ENCODE results near the gene MAP3K20. TPM values are rescaled to one million over a fixed set of nuclear protein-coding genes. Genes with fewer than 3 reads are reported as not detected.
"Not testable (repeated sequence)": the region's sequence is repeated elsewhere in the genome, so short reads cannot be mapped to it uniquely, and the experiment has no call there.

MAP3K20 gene
- total and polyA plus RNA-seq, 2 experiments from 2014 or later = 7.6 to 9.6 TPM

- not testable (repeated sequence) for H3K4me3 ChIP-seq; H4K20me1 ChIP-seq (replicated peaks; ENCODE audit: insufficient read depth); H3K9me2 ChIP-seq (ENCODE audit: insufficient read depth); H3K27me3 ChIP-seq (ENCODE audit: insufficient read depth); H3K4me3 Mint-ChIP-seq; H3K4me1 ChIP-seq (ENCODE audit: insufficient read depth); H3K36me3 ChIP-seq (ENCODE audit: insufficient read depth); H3F3A ChIP-seq (replicated peaks; ENCODE audit: low read depth); H2AFZ ChIP-seq; H3K79me2 ChIP-seq (replicated peaks; ENCODE audit: insufficient read depth); H3K27ac ChIP-seq (ENCODE audit: low read depth); H3K27me3 Mint-ChIP-seq (ENCODE audit: insufficient read depth, low read depth, poor library complexity); H3K4me2 ChIP-seq; DNase-seq (ENCODE audit: low spot score); H3K9me3 Mint-ChIP-seq; ATAC-seq; H3K4me1 Mint-ChIP-seq; H3K36me3 Mint-ChIP-seq (ENCODE audit: low read depth); H3K27ac Mint-ChIP-seq
These were observed 131.5 kb downstream of the MAP3K20 start for GRCh38 chr2:173207124-173207523.

DNA sequence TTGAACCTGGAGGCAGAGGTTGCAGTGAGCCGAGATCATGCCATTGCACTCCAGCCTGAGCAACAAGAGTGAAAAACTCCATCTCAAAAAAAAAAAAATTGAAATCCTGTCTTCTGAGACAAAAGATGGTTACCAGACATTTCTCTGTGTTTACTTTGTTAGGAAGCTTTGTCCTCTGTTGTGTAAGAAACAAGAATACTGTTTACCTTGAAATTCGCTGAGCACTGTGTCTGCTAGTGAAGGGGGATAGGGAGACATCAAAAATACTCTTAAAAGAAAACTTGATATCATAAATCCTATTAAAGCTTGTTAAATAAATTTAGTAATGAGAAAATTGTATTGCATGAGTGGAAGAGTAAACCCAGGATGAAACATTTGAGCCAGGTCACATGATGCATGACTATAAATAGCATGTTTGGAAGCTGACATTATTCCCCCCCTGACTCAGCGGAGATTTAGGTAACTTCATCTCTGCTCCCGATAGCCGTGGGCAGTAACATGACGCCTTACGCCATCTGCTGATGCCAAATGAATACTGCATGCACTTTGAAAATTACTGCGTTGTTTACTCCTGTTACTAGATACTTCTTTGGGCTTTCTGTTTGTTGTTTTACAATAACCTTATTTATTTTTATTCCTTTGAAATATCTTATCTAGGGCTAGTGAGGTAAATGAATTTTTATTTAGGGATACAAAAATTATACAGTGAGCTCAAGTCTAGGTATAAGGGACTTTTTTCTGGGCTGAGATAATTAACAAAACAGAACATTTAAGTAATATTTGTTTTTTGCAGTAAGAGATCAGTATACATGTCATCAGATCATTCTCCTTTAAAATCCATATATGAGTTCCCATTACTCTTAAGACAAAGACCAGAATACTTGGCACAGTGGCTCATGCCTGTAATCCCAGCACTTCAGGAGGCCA, 134.9 kb downstream of the MAP3K20 start:
- no peaks in the 10 kb centered on the region for H3K9me3 Mint-ChIP-seq
- Histone ChIP-seq H3K4me2 (no peak overlapping the region), H3K27me3 (ENCODE audit: insufficient read depth) (no peaks in the 10 kb centered on the region), H3K36me3 (ENCODE audit: insufficient read depth) (no peaks in the 10 kb centered on the region), H2AFZ (no peak overlapping the region), H4K20me1 (replicated peaks; ENCODE audit: insufficient read depth) (no peaks in the 10 kb centered on the region), H3K4me1 (ENCODE audit: insufficient read depth) (no peaks in the 10 kb centered on the region), H3K9me2 (ENCODE audit: insufficient read depth) (no peaks in the 10 kb centered on the region), H3K27ac (ENCODE audit: low read depth) (no peak overlapping the region), H3F3A (replicated peaks; ENCODE audit: low read depth) (no peaks in the 10 kb centered on the region), H3K79me2 (replicated peaks; ENCODE audit: insufficient read depth) (no peaks in the 10 kb centered on the region), H3K4me3 (no peak overlapping the region)
- TF ChIP-seq CREB1 (CRISPR knock-in tag; IDR thresholded peaks at IDR 0.05; ENCODE audit: low read depth) (no peak), CTCF (conservative IDR thresholded peaks at IDR 0.05; ENCODE audit: low read depth in 2 of 2) (peak; percentile 93 to 94)
- no peaks in the 10 kb centered on the region for H3K36me3 Mint-ChIP-seq (ENCODE audit: low read depth)
- no peak overlapping the region for H3K4me3 Mint-ChIP-seq
- peaks cover 6% of the 10 kb centered on the region; the same call in 2 of the 3 replicates for H3K4me1 Mint-ChIP-seq
- DNase-seq (ENCODE audit: low spot score) (peak; percentile 89), ATAC-seq (peak; percentile 95)
- peak overlapping the region; percentile 72; the same call in 1 of the 2 replicates for H3K27ac Mint-ChIP-seq
- H3K27me3 Mint-ChIP-seq (ENCODE audit: insufficient read depth, low read depth, poor library complexity) = peaks cover 2% of the 10 kb centered on the region

GRCh38 chr2:173213181-173213580, 137.5 kb downstream of the MAP3K20 start:
- peaks cover 2% of the 10 kb centered on the region for H3K27me3 Mint-ChIP-seq (ENCODE audit: insufficient read depth, low read depth, poor library complexity)
- H3K36me3 ChIP-seq (ENCODE audit: insufficient read depth) = no peaks in the 10 kb centered on the region
- no peak overlapping the region for H2AFZ ChIP-seq
- H3K4me3 Mint-ChIP-seq = no peak overlapping the region
- H4K20me1 ChIP-seq (replicated peaks; ENCODE audit: insufficient read depth) = no peaks in the 10 kb centered on the region
- DNase-seq (ENCODE audit: low spot score) (no peak), ATAC-seq (no peak)
- H3K27ac Mint-ChIP-seq = no peak overlapping the region
- H3K4me1 Mint-ChIP-seq = peaks cover 20% of the 10 kb centered on the region
- no peaks in the 10 kb centered on the region for H3K27me3 ChIP-seq (ENCODE audit: insufficient read depth)
- H3F3A ChIP-seq (replicated peaks; ENCODE audit: low read depth) = no peaks in the 10 kb centered on the region
- no peaks in the 10 kb centered on the region for H3K36me3 Mint-ChIP-seq (ENCODE audit: low read depth)
- no peak overlapping the region for H3K4me3 ChIP-seq
- H3K9me2 ChIP-seq (ENCODE audit: insufficient read depth) = no peaks in the 10 kb centered on the region
- no peaks in the 10 kb centered on the region for H3K79me2 ChIP-seq (replicated peaks; ENCODE audit: insufficient read depth)
- no peaks in the 10 kb centered on the region for H3K9me3 Mint-ChIP-seq
- H3K4me1 ChIP-seq (ENCODE audit: insufficient read depth) = peaks cover 8% of the 10 kb centered on the region
- no peak overlapping the region for H3K27ac ChIP-seq (ENCODE audit: low read depth)
- no peak overlapping the region for H3K4me2 ChIP-seq
- TF ChIP-seq EZH2 (IDR thresholded peaks at IDR 0.05; ENCODE audit: low read depth, unreplicated experiment) = no peak
- TF ChIP-seq ZNF331 (CRISPR knock-in tag; IDR thresholded peaks at IDR 0.05; ENCODE audit: low read depth) = no peak
- TF ChIP-seq JUNB (IDR thresholded peaks at IDR 0.05; ENCODE audit: unreplicated experiment) = no peak
- no peak for TF ChIP-seq CREB1 (CRISPR knock-in tag; IDR thresholded peaks at IDR 0.05; ENCODE audit: low read depth)
- no peak for TF ChIP-seq POLR2AphosphoS5 (IDR thresholded peaks at IDR 0.05; ENCODE audit: low read depth)
- TF ChIP-seq STAT1 (IDR thresholded peaks at IDR 0.05; ENCODE audit: unreplicated experiment) = no peak
- TF ChIP-seq EZH2phosphoT487 (IDR thresholded peaks at IDR 0.05; ENCODE audit: unreplicated experiment) = no peak
